Jurkat, Clone E6-1 (cell line): ENCODE data around the gene TCF7. TPM values are rescaled to one million over a fixed set of nuclear protein-coding genes. Genes with fewer than 3 reads are reported as not detected.

Experiments used
- DNase-seq: peaks from one replicate; pipeline ENCODE4 v3.0.0-alpha.2; 2011; ENCODE audit warnings: low read depth, low spot score
- H3K4me3 ChIP-seq: 2 replicates; pipeline ENCODE4 v1.5.1; 2011; ENCODE audit warnings: mild to moderate bottlenecking, low read length, control low read depth, moderate library complexity
- polyA plus RNA-seq: library from polyadenylated mRNA; unstranded; fragments of >200 nt; gene quantifications from one replicate; pipeline ENCODE4 v1.2.1, GENCODE V29; 2012; ENCODE audit warnings: missing spikeins; ENCODE audit not compliant: insufficient read length, insufficient read depth

Gene TCF7
- polyA plus RNA-seq: 266 TPM

- peak; percentile 76 for DNase-seq
- H3K4me3 ChIP-seq: peak within 1 kb of the TSS; percentile 78
Observed at GRCh38 chr5:134113902-134114875, at the start of gene TCF7. TSS of gene TCF7 (plus strand) at chr5:134114681. CDS start at chr5:134114907, 226 bp downstream.

- H3K4me3 ChIP-seq: no peak overlapping the region
- DNase-seq: no peak
Observed at GRCh38 chr5:134069553-134069952, 44.9 kb upstream of the TCF7 start.

- DNase-seq: no peak
- H3K4me3 ChIP-seq: no peak overlapping the region
Observed at GRCh38 chr5:134070725-134071613, 43.5 kb upstream of the TCF7 start.

GRCh38 chr5:134071614-134072207 is 42.8 kb upstream of the TCF7 start:
- no peak overlapping the region for H3K4me3 ChIP-seq
- DNase-seq: no peak

- no peak for DNase-seq
- H3K4me3 ChIP-seq: no peak overlapping the region
Observed at GRCh38 chr5:134072471-134073210, 41.8 kb upstream of the TCF7 start.

- DNase-seq: no peak
Observed at GRCh38 chr5:134073404-134073803, 41.1 kb upstream of the TCF7 start.

GRCh38 chr5:134075102-134075501 is 39.4 kb upstream of the TCF7 start:
- no peak overlapping the region for H3K4me3 ChIP-seq
- DNase-seq: no peak

More at GRCh38 chr5:134073404-134073803, 41.1 kb upstream of the TCF7 start:
- H3K4me3 ChIP-seq: no peak overlapping the region

- no peak overlapping the region for H3K4me3 ChIP-seq
- DNase-seq: peak; percentile 94
Observed at GRCh38 chr5:134077926-134078580, 36.4 kb upstream of the TCF7 start.

- no peak overlapping the region for H3K4me3 ChIP-seq
- no peak for DNase-seq
Observed at GRCh38 chr5:134079748-134080581, 34.5 kb upstream of the TCF7 start.

GRCh38 chr5:134082264-134082992 is 32.1 kb upstream of the TCF7 start:
- H3K4me3 ChIP-seq: no peak overlapping the region
- DNase-seq: no peak

GRCh38 chr5:134083517-134083916 is 31.0 kb upstream of the TCF7 start:
- DNase-seq: no peak
- no peak overlapping the region for H3K4me3 ChIP-seq

- DNase-seq: no peak
- no peak overlapping the region for H3K4me3 ChIP-seq
Observed at GRCh38 chr5:134084022-134084565, 30.4 kb upstream of the TCF7 start.

GRCh38 chr5:134084570-134084969 is 29.9 kb upstream of the TCF7 start:
- H3K4me3 ChIP-seq: no peak overlapping the region
- no peak for DNase-seq

- H3K4me3 ChIP-seq: no peak overlapping the region
- DNase-seq: no peak
Observed at GRCh38 chr5:134085411-134085810, 29.1 kb upstream of the TCF7 start.

- peak; percentile 51 for DNase-seq
- H3K4me3 ChIP-seq: peak overlapping the region; percentile 27
Observed at GRCh38 chr5:134086225-134086942, 28.1 kb upstream of the TCF7 start.

- H3K4me3 ChIP-seq: no peak overlapping the region
- peak; percentile 100 for DNase-seq
Observed at GRCh38 chr5:134086943-134087305, 27.6 kb upstream of the TCF7 start.
